ENCODE results near the gene RIN3.
"Not testable (repeated sequence)": the region's sequence is repeated elsewhere in the genome, so short reads cannot be mapped to it uniquely, and the experiment has no call there.

Gene RIN3

DNA sequence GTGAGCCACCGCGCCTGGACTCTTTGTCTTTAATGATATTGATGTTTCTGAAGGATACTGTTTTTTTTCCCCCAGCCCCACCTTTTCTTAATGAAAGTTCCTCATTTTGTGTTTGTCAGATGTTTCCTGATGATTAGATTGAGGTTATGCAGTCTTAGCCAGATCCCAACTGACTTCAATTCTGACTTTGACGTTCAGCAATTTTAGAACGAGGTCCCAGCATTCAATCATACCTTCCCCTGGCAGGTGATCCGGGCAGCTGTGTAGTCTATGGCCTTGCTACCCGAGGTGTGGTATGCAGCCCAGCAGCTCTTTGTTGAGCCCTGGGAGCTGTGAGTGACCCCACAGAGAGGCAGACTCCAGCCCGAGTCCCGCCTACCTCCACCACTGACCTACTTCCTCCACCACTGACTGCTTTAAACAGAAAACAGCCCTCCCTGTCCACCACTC is 152.1 kb downstream of the RIN3 start:
- no peak for DNase-seq (ENCODE audit: low read depth in 2 of 2)

DNA sequence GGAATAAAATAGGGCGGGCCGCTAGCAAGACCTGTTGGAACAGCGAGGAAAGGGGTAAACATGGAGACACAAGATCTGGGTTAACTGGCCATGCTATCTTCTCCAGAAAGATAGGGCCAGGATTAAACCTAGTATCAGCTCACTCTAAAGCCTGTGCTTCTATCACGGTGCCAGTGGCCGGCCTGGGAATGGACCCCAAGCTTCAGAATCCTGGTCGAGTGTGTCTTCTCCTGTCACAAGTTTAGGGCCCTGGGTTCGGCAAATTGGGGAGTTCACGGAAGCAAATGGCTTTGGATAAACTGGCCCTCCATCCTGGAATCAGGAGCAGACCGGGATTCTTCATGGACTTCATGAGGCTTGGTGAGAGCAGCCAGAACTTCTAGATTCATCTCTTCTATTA is 152.7 kb downstream of the RIN3 start:
- no peak for DNase-seq (ENCODE audit: low read depth in 2 of 2)

DNA sequence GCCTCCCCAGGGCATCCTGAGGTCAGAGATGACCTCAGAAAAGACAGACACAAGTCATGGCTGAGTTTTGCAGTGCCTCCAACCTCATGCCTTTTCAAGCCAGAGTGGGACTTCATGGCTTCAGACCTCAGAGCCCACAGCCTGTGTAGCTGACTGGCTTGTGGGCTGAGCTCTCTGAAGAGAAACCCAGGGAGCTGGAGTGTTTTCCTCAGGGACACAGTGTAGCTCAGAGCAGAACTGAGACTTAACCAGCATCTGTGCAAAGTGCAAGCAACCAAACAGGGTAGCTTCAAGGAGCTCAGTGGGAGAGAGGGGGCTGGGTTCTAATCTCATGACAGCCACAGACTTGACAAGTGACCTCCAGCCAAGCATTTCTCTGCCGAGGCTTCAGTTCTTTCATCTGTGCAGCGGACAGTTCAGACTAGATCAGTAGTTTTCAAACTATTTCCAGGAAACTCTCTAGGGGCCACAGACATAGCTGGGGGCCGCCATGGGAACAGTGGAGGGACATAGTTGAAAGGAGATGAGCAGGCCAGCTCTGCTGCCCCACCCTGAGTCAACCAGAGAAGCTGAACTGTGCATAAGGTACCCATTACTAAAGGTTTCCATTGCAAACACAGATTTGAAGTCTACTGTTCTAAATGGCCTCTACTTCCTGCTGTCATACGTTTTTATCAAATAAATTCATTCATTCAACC is 154.8 kb downstream of the RIN3 start:
- no peak for DNase-seq (ENCODE audit: low read depth in 2 of 2)

DNA sequence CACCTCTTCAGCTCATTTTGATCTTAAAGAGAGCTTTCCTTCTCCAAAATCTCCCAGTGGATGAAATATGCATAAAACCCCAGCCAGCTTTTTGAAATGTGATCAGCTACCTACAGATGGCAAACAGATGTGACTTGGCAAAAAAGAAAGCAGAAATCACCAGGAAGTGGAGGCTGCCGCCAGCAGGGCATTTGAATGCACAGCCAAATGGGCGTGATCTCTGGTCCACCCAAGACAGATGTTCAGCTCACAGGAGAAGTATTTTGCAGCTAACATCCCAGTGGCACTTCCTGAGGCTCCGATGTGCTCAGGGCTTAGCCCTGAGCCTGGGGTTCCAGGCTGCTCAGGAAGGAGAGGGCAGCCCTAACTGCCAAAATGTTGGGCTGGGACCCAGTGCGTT is 156.6 kb downstream of the RIN3 start:
- no peak for DNase-seq (ENCODE audit: low read depth in 2 of 2)

DNA sequence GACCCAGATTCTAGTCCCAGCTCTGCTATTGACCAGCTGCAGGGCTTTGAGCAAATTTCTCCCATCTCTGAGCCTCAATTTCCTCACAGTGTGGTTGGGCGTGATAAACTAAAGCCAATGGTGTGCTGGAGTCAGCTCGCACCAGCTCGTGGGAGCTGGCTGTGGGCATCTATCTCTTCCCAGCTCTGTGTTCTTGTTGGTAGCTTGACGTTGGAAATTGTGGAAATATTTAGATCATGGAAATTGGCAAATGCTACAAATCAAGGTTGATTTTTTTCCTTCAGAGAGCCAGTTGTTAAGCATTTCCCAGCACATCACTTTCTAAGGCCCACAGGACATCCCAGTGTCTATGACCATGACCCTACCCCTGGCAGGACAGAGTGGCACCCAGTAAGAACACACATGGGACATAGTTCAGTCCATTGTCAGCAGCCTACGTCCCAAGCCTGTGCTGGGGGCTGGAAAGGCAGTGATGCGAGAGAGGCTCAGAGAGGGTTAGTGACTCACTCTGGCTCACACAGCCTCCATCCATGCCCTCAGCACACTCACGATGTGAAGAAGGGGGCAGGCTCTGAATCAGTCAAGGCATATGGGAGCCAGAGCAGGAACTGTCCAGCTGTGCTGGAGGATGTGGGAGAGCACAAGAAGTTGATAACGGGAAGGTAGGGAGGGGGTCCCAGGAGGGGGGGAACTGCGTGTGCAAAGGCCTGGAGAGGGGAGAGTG is 157.2 kb downstream of the RIN3 start:
- DNase-seq (ENCODE audit: low read depth in 2 of 2) = no peak

DNA sequence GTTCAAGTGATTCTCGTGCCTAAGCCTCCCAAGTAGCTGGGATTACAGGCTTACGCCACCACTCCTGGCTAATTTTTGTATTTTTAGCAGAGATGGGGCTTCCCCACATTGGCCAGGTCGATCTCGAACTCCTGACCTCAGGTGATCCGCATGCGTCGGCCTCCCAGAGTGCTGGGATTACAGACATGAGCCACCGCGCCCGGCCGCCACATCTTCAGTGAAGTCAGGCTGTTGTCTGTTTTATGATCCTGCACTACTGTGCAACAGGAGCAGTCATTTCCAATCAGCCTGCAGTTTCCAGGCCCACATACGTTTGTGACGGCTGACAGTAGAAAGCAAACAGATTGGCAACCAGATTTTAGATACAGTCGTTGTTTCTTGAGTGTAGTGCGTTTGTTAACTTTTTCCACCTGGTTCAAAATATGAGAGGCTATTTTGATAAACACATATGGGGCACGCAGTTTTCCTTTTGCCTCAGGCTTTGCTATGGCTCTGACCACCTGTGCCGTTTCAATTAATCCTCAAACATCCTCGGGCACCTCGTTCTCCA is 160.1 kb downstream of the RIN3 start:
- no peak for DNase-seq (ENCODE audit: low read depth in 2 of 2)

DNA sequence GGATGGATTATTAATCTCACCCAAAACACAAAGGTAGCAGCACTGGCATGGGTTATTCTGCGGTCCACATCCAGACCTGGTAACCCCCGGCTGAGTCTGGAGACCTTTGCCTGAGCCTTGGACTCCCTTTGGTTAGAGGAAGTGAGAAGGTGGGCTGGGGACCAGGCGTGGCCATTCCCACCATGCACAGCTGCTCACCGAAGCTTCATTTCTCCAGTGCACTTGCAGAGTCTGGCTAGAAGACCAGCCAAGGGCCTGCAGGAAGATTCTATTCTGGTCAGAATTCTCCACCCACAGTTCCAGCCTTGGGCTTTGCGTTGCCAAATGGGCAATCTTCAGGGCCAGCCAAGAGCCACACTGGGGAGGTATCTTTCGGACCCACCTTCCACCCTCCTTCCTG is 161.8 kb downstream of the RIN3 start:
- no peak for DNase-seq (ENCODE audit: low read depth in 2 of 2)

DNA sequence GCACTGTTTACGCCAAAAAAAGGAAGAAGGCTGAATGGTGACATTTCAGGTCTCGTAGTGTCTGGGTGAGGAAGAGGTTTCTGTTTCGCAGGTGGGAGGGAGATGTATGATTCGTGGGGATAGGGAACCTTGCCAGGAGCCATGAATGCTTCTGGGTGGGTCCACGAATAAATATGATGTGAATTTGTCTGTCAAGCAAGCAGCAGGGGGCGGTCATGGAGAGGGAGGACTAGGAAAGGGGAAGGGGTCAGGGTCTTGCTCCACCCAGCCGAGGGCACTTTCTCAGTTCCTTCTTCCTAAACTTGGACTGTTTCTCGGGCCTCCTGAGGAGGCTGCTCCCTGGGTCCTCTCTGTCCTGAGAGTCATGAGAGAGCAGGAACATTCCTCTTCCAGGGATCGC is 162.4 kb downstream of the RIN3 start:
- no peak for DNase-seq (ENCODE audit: low read depth in 2 of 2)

DNA sequence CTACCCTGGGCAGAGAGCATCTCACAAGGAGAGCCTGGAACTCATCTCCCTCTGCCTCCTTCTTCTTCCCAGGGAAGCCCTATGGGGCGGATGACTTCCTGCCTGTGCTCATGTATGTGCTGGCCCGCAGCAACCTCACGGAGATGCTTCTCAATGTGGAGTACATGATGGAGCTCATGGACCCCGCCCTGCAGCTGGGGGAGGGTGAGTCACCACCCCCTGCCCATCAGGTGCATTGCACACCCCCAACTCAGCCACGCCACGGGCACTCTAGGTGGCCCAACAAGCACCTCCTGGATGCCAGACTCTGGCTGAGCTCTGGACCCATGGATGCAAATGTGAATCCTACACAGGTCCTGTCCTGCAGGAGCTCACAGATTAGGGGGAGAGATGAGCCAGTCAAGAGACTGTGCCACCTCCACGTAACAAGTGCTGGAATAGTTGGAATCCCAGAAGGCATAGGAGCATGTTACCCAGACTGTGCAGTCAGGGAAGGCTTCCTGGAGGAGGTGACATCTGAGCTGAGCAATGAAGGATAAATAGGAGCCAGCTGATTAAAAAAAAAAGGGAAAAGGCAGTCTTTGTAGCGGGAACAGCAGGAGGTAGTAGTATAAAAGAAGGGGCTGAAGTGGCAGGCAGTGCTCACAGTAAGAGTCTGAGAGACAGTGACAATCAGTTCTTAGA is 163.0 kb downstream of the RIN3 start:
- DNase-seq (ENCODE audit: low read depth in 2 of 2) = no peak

DNA sequence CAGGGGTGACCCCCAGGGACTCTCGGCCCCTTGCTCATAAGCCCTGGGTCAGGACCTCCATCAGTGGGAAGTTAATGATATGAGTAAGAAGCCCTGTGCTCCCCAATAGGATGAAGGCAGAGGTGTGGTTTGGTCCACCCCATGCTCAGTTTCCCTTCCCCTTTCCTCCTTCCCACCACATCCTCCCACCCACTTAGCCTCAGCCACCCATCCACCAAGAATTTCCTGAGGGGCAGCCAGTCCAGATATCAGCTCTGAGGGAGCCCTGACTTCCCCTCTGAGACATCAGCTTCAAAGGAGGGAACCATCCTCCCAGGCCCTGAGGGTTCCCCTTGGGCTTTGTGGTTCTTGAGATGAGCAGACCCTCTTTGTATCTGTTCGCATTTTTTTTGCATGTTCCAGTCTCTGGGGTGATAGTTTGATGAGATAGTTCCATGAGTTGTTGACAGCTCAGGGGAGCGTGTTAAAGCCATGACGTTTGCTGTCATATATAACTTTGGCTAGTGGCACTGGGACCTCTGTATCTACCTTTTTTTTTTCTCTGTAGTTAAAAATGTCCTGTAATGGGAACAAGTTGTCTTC is 163.6 kb downstream of the RIN3 start:
- DNase-seq (ENCODE audit: low read depth in 2 of 2) = no peak

DNA sequence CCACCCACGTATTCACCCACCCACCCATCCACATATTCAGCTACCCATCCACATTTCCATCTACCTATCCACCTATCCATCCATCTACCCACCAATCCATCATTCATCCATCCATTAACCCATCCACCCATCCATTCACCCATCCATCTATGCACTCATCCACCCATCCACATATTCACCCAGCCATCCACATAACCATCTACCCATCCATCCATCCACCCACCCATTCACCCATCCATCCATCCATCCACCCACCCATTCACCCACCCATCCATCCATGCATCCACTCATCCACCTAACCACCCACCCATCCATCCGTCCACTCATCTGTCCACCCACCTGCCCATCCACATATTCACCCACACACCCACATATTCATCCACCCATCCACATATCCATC is 164.4 kb downstream of the RIN3 start:
- DNase-seq (ENCODE audit: low read depth in 2 of 2) = no peak

DNA sequence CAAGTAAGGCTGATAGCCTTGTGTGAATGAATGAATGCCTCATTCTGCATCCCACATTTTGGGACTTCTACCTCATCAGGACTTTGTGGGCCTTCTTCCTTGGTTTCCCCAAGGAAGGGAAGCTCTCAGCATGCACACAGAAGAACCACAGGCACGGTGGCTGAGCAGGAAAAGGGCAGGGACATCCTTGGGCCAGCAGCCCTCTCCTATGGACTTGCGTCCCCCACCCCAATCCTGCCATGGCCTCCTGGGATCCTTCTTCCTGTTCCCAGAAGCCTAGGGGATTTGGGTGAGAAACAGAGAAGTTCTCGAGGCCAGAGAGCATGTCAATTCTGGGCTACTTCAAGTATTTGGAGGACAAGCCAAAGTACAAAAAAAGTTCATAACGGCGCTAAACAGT is 165.2 kb downstream of the RIN3 start:
- no peak for DNase-seq (ENCODE audit: low read depth in 2 of 2)

DNA sequence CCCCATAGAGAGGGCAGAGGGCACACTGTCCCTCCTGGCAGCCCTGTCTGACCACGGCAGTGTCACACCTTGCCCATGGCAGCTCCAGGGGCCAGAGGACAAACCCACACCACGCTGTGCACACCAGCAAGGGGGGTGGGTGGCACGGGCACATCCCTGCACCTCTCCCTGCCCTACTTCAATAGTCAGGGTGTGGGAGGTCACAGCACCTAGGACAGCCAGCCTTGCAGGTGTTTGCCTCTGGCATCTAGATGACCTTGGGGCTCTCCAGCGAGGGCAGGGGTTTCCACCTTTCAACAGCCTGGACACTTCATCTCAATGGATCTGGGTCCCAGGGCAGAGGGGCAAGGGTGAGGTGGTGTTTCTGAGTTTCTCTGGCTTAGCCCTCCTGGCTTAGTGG is 165.7 kb downstream of the RIN3 start:
- DNase-seq (ENCODE audit: low read depth in 2 of 2) = no peak

DNA sequence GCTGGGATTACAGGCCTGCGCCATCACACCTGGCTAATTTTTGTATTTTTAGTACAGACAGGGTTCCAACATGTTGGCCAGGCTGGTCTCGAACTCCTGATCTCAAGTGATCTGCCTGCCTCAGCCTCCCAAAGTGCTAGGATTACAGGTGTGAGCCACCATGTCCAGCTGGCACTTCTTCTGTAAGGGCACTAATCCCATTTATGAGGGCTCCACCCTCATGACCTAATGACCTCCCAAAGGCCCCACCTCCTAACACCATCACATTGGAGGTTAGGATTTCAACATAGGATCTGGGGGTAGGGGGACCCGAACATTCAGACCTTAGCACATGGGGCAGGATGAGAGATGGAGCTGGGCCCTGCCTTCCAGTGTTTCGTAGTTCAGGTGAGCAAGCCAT is 166.7 kb downstream of the RIN3 start:
- DNase-seq (ENCODE audit: low read depth in 2 of 2) = not testable (repeated sequence)

DNA sequence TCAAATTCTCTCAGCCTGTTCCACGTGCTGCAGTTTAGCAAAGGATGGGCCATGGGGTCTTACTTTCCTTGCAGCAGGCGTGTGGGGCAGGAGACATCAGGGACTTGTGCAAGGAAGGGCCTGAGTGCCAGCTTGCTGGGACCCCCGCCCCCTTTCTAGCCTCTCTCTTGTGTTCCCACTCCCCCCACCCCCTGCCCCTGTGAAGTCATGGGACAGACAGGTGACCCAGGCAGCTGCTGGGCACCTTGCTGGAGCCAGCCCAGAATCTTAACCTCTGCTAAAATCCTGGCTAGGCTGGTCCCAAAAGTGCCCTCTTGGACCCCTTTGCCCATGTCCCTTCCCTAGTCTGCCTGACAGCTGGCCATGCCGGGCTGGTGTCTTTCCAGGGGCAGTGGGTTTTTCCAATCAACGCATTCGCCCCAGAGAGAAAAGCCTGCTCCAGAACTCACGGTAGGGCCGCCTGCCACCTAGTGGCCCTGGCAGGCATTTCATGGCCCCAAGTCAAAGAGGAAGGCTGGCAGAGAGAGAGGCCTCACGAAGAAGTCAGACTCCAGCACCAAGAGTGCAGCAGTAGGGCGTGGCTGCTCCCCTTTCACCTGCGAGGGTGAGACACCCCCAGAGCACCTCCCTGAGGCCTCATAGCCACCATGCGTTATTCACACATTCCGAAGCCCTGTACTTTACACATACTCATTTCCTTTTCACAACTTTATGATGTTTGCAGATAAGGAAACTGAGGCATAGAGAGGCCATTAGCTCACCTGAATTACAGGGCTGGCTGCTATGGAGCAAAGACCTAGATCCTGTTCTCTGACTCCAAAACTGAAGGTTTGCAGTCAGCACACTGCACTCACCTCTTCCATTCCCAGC is 167.4 kb downstream of the RIN3 start:
- peak; percentile 46 to 58 for DNase-seq (ENCODE audit: low read depth in 2 of 2)

DNA sequence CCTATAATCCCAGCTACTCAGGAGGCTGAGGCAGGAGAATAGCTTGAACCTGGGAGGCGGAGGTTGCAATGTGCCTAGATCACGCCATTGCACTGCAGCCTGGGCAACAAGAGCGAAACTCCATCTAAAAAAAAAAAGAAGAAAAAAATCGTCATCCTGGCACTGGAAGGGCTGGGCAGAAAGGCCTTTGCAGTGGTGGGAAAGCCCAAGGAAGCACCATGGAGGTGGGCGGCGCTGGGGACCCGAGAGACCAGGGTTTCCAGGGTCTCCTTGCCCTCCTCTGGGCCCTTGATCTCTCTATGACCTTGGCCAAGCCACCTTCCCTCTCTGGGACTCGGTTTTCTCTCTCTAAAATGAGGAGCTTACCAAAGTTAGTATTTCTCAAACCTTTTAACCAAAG is 169.5 kb downstream of the RIN3 start:
- DNase-seq (ENCODE audit: low read depth in 2 of 2) = no peak

DNA sequence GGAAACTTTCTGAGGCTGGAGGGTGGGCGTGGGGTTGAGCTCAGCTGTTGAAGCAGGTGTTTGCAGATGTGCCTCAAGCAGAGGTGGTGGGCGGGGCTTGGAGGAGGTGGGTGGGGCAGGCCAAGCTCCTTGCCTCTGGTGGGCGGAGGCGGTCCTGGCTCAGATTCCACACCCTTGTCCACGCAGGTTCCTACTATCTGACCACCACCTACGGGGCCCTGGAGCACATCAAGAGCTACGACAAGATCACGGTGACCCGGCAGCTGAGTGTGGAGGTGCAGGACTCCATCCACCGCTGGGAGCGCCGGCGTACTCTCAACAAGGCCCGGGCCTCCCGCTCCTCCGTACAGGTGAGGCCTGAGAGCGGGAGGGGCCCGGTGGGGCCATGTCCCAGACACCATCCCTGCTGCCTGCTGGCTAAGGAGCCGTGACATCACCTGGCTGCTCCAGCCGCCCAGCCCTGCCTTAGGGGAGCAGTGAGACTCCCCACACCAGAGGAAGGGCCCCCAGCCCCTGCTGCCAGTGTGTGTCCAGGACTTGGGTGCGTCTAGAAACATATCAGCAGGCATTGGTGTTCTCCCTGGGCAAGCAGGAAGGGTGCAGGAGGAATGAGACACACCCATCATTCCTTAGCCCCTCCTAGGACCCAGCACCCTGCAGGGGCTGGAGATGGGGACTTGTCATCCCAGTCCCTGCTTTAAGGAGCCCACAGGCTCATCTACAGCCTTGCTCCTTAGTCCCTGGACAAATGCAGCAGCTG is 171.4 kb downstream of the RIN3 start:
- DNase-seq (ENCODE audit: low read depth in 2 of 2) = no peak

DNA sequence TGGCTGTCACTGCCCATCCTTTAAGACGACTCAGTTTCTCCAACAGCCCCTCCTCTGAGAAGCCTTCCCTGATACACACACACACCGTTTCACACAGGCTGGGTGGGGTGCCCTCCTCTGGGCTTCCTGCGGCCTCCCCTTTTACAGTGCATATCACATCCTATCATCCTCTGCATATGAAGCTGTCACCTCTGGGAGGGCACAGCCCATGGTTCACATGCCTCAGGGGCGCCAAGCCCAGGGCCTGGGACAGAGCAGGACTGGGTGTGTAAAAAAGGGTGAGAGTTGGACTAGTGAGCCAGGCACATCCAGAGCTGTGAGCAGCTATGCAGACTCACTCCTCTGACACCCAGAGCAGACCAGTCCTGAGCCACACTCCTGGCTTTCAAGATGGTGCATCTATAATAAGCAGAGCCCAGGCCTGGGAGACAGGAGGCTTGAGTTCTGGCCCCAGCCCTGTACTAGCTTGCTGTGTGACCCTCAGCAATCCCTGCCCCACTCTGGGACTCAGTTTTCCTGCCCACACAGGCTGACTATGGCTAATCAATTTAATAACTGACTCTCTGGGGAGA is 172.3 kb downstream of the RIN3 start:
- DNase-seq (ENCODE audit: low read depth in 2 of 2) = no peak

DNA sequence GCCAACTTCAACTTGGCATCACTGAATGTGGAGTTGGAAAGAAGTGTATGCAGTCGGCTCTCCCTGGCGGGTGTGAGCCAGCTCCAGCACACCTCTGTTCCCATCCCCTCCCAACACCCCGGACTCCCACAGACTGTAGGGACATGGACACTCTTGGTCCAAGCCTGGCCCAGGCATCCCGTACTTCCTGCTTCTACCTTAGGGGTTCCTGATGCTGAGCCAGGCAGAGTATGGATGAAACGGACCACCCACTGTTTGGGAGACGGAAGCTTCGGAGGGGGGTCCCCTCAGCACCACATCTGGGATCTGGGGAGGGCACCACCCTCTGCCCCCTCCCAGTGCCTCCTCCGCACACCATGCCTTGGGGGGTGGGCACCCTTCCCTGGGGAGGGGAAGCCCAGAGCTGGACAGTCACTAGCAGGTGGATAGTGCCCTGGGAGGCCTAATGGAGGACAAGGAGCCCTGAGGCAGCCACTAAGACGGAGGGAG is 172.9 kb downstream of the RIN3 start:
- no peak for DNase-seq (ENCODE audit: low read depth in 2 of 2)

DNA sequence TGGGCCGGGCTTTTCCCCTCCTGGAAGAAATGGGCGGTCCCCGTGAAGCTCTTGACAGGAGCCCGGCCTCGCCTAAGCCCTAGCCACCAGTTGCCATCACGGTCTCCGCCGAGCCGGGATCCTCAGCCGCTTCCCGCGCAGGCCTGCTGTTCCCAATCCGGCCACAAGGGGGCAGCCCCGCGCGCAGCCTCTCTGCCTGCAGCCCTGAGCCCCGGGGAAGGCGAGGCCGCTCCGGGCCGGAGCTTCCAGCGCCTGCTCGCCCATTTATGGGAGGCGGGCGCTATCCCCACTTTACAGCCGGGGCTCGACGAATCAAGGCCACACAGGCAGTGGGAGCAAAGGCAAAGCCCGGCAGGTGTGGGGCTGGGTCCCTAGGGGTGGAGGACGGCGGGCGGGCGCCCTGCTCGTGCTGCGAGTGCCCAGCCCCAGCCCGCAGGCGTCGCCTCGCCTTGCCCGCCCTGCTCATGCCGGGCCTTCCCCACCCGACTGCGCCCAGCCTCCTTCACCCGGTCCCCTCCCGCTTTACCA is 173.4 kb downstream of the RIN3 start:
- peak; percentile 19 to 53 for DNase-seq (ENCODE audit: low read depth in 2 of 2)
